BLaER1 treated with 17β-estradiol and CSF1 and Interleukin-3, amounts not matched to agents 10 nM and 100 nM (cell line): ENCODE measurements around the gene PSMB8.

Source experiments
- H3K27ac ChIP-seq, 11 experiments: shearing (Covaris generic); formaldehyde crosslinking; 2 replicates each; pipeline ENCODE4 v1.8.1; 2022
- H3K27me3 ChIP-seq, 11 experiments: shearing (Covaris generic); formaldehyde crosslinking; 2 replicates each; pipeline ENCODE4 v1.8.1; 2022
- H3K36me3 ChIP-seq, 11 experiments: shearing (Covaris generic); formaldehyde crosslinking; 2 replicates each; pipeline ENCODE4 v1.8.1; 2022
- H3K4me1 ChIP-seq, 10 experiments: shearing (Covaris generic); formaldehyde crosslinking; 2 replicates each; pipeline ENCODE4 v1.8.1; 2022
- H3K4me2 ChIP-seq, 11 experiments: shearing (Covaris generic); formaldehyde crosslinking; 2 replicates each; pipeline ENCODE4 v1.8.1; 2022
- H3K4me3 ChIP-seq, 10 experiments: shearing (Covaris generic); formaldehyde crosslinking; 2 replicates each; pipeline ENCODE4 v1.8.1; 2022
- H3K9ac ChIP-seq, 11 experiments: shearing (Covaris generic); formaldehyde crosslinking; 2 replicates each; pipeline ENCODE4 v1.8.1; 2022
- H3K9me3 ChIP-seq, 11 experiments: shearing (Covaris generic); formaldehyde crosslinking; replicated peaks in 1 of 11; 2 replicates each; pipeline ENCODE4 v1.8.1; 2022
- H4K20me1 ChIP-seq, 11 experiments: shearing (Covaris generic); formaldehyde crosslinking; 2 replicates each; pipeline ENCODE4 v1.8.1; 2022
- Cebpa-rat ChIP-seq, 11 experiments: shearing (Covaris generic); IDR thresholded peaks; 2 replicates each; pipeline ENCODE4 v1.8.1; 2022

Gene PSMB8

DNA sequence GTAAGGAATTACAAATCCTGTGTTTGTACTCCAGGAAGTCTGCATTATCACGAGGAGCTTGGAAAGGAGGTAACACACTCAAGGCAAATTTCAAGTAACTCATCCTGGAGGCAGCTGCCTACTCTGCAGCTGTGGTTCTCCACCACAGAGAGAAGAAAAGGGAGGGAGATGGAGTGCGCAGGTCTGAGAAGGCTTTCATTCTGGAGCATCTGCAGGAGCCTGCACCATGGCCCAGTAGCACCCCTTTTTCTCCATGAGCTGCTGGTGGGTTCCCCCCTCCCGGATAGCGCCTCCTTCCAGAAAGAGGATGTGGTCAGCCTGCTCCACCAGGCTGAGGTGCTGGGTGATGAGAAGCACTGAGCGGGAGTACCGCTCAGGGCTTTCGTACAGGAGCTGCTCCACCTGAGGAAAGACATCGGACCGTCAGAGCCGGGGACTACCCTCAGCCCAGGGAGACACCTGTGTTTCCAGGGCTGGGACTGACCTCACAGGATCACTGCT lies 1.6 kb upstream of the PSMB8 start:
- Histone ChIP-seq H3K9me3 (no peaks in the 10 kb centered on the region; a peak in 3 of 22 replicates), H3K27me3 (no peaks in the 10 kb centered on the region), H3K4me1 (peaks cover 46 to 67% (median 58%) of the 10 kb centered on the region in 10 experiments), H3K27ac (peak overlapping the region in 10 of 11 experiments; percentile 87 to 99 (median 96); a peak in 19 of 22 replicates), H3K9ac (peak overlapping the region; percentile 86 to 97 (median 92); a peak in 21 of 22 replicates), H3K4me2 (peak overlapping the region; percentile 81 to 97 (median 92)), H3K36me3 (peaks cover 60 to 73% (median 63%) of the 10 kb centered on the region in 11 experiments), H4K20me1 (peaks cover 0 to 24% (median 14%) of the 10 kb centered on the region in 11 experiments; a peak in 11 of 22 replicates), H3K4me3 (peak overlapping the region; percentile 71 to 90 (median 84))
- TF ChIP-seq Cebpa-rat (IDR thresholded peaks at IDR 0.05), result no peak

- H3K4me3 ChIP-seq, result peak overlapping the region; percentile 71 to 90 (median 84)
- no peaks in the 10 kb centered on the region; a peak in 3 of 22 replicates for H3K9me3 ChIP-seq
- peak overlapping the region; percentile 86 to 97 (median 92); a peak in 21 of 22 replicates for H3K9ac ChIP-seq
- peak overlapping the region; percentile 81 to 97 (median 92) for H3K4me2 ChIP-seq
- H3K36me3 ChIP-seq, result peaks cover 55 to 71% (median 58%) of the 10 kb centered on the region in 11 experiments
- H3K27me3 ChIP-seq, result no peaks in the 10 kb centered on the region
- H3K4me1 ChIP-seq, result peaks cover 48 to 73% (median 60%) of the 10 kb centered on the region in 10 experiments
- H4K20me1 ChIP-seq, result peaks cover 0 to 24% (median 14%) of the 10 kb centered on the region in 11 experiments; a peak in 11 of 22 replicates
- no peak for TF ChIP-seq Cebpa-rat (IDR thresholded peaks at IDR 0.05)
- peak overlapping the region; percentile 87 to 99 (median 96); a peak in 21 of 22 replicates for H3K27ac ChIP-seq
Observed at GRCh38 chr6:32844839-32845383, 1.1 kb upstream of the PSMB8 start.

DNA sequence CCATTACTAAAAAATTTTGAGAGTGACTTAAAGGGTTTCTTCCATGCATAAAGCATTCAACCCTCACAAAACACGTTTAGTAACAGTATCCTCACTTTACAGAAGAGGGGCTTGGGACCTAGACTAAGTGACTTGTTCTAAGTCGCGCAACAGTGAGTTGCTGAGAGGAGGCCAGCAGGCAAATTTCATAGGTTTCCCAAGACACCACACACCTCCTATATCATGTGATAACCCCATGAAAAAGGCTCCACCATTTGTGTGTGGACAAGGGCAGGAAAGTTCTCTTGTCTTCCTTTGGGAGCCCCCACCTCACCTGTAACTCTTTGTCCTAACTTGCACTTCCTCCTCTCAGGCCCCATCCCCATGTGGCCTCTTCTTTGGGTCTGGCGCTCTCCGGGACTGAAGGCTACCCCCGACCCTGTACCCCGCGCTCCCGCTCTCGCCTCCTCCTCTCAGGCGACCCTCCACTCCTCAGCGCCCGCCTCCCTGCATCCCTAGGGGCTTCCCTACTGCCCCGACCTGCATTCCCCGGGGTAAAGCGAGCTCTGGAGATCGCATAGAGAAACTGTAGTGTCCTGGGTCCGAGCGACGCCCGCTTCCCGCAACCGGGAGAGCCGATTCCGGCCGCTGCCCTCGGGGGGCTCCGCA lies 392 bp downstream of the PSMB8 start:
- Histone ChIP-seq H3K4me3 (peak overlapping the region; percentile 71 to 90 (median 84)), H4K20me1 (peaks cover 0 to 24% (median 14%) of the 10 kb centered on the region in 11 experiments; a peak in 11 of 22 replicates), H3K27ac (peak overlapping the region; percentile 87 to 99 (median 96)), H3K4me2 (peak overlapping the region; percentile 81 to 97 (median 92)), H3K9me3 (no peaks in the 10 kb centered on the region; a peak in 3 of 22 replicates), H3K9ac (peak overlapping the region; percentile 86 to 97 (median 92)), H3K27me3 (no peaks in the 10 kb centered on the region), H3K4me1 (peaks cover 55 to 84% (median 70%) of the 10 kb centered on the region in 10 experiments), H3K36me3 (peaks cover 41 to 56% (median 44%) of the 10 kb centered on the region in 11 experiments)
- no peak for TF ChIP-seq Cebpa-rat (IDR thresholded peaks at IDR 0.05)

GRCh38 chr6:32842690-32843089 lies 1.2 kb downstream of the PSMB8 start:
- no peak for TF ChIP-seq Cebpa-rat (IDR thresholded peaks at IDR 0.05)
- H3K27ac ChIP-seq, result peak overlapping the region in 9 of 11 experiments; percentile 90 to 99 (median 96); a peak in 12 of 22 replicates

DNA sequence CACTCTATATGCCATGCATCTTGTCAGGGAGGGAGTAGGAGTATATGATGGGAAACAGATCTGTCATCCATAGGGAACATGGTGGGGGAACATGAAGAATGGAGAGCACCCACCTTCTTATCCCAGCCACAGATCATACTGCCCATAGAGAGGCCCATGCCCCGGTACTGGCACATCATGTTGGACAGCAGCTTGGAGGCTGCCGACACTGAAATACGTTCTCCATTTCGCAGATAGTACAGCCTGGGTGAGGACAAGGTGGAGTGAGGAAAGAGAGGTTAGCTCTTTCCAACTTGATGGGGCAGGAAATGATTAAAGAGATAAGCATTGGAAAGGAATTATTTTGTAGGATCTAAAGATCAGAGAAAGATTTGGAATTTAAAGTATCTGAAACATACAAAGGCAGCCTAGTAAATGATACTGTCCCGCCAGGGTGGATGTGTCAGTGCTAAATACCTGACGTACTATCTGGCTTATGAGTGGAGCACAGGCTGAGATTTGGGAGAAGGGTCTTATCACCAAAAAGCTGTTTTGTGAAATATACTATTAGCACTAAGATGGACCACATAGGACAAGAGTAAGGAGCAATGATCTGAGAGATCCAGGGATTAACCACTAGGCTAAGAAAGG lies 1.7 kb downstream of the PSMB8 start:
- peak overlapping the region in 2 of 11 experiments; percentile 94 to 96; a peak in 4 of 22 replicates for H3K27ac ChIP-seq
- peak overlapping the region; percentile 81 to 97 (median 92) for H3K4me2 ChIP-seq
- H3K9ac ChIP-seq, result peak overlapping the region in 4 of 11 experiments; percentile 89 to 97 (median 94); a peak in 7 of 22 replicates
- H4K20me1 ChIP-seq, result peaks cover 0 to 18% (median 14%) of the 10 kb centered on the region in 11 experiments; a peak in 11 of 22 replicates
- H3K4me1 ChIP-seq, result peaks cover 64 to 83% (median 76%) of the 10 kb centered on the region in 10 experiments
- no peak for TF ChIP-seq Cebpa-rat (IDR thresholded peaks at IDR 0.05)
- H3K27me3 ChIP-seq, result no peaks in the 10 kb centered on the region
- H3K9me3 ChIP-seq, result no peaks in the 10 kb centered on the region
- peak overlapping the region in 7 of 10 experiments; percentile 71 to 90 (median 84); a peak in 11 of 20 replicates for H3K4me3 ChIP-seq
- H3K36me3 ChIP-seq, result peaks cover 27 to 43% (median 31%) of the 10 kb centered on the region in 11 experiments

More at GRCh38 chr6:32842690-32843089, 1.2 kb downstream of the PSMB8 start:
- H3K4me2 ChIP-seq, result peak overlapping the region; percentile 81 to 97 (median 92)
- H3K4me1 ChIP-seq, result peaks cover 58 to 83% (median 73%) of the 10 kb centered on the region in 10 experiments
- H4K20me1 ChIP-seq, result peaks cover 0 to 21% (median 14%) of the 10 kb centered on the region in 11 experiments; a peak in 11 of 22 replicates
- H3K4me3 ChIP-seq, result peak overlapping the region; percentile 71 to 90 (median 84)
- H3K9me3 ChIP-seq, result no peaks in the 10 kb centered on the region
- peak overlapping the region; percentile 19 to 97 (median 92); a peak in 20 of 22 replicates for H3K9ac ChIP-seq
- H3K36me3 ChIP-seq, result peaks cover 33 to 49% (median 37%) of the 10 kb centered on the region in 11 experiments
- H3K27me3 ChIP-seq, result no peaks in the 10 kb centered on the region

DNA sequence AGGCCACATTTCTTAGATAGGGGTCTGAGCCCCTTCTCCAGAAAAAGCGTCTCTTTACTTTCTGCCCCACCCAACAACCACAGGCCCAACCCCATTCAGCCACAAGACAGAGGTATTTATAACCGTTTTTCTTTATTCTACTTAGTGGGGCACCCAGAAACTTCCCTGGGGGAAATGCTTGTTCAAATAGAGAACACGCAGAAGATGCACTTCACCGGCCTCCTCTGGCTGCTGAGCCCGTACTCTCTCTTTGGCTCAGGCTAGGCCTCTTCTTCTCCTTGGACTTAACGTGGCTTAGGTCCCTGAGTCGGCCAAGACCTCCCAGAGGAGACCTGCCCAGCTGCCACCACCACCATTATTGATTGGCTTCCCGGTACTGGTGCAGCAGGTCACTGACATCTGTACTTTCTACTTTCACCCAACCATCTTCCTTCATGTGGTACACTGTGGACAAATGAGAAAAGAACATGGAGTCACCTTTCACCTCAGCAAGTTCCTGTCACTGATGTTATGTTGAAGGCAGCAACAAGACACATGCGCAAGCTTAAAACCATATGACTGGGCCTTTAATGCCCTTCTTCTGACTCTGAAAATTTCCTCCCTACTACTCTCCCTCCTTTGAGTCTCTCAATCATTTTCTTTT lies 3.1 kb downstream of the PSMB8 start:
- Histone ChIP-seq H3K4me1 (peaks cover 58 to 83% (median 76%) of the 10 kb centered on the region in 10 experiments), H3K27me3 (no peaks in the 10 kb centered on the region), H4K20me1 (peaks cover 0 to 6% (median 2%) of the 10 kb centered on the region in 11 experiments; a peak in 9 of 22 replicates), H3K9ac (peak overlapping the region in 5 of 11 experiments; percentile 4 to 48 (median 26); a peak in 4 of 22 replicates), H3K9me3 (no peaks in the 10 kb centered on the region), H3K36me3 (peaks cover 19 to 41% (median 24%) of the 10 kb centered on the region in 11 experiments; a peak in 21 of 22 replicates), H3K4me3 (peak overlapping the region in 2 of 10 experiments; percentile 3 to 9; a peak in 2 of 20 replicates), H3K27ac (peak overlapping the region in 7 of 11 experiments; percentile 4 to 83 (median 27); a peak in 8 of 22 replicates), H3K4me2 (peak overlapping the region; percentile 22 to 97 (median 92))
- TF ChIP-seq Cebpa-rat (IDR thresholded peaks at IDR 0.05), result no peak

- TF ChIP-seq Cebpa-rat (IDR thresholded peaks at IDR 0.05), result no peak
- peak overlapping the region in 6 of 11 experiments; percentile 35 to 87 (median 84); a peak in 7 of 22 replicates for H3K27ac ChIP-seq
- H3K27me3 ChIP-seq, result no peaks in the 10 kb centered on the region
- peaks cover 31 to 53% (median 37%) of the 10 kb centered on the region in 11 experiments for H3K36me3 ChIP-seq
- peak overlapping the region in 3 of 11 experiments; percentile 17 to 89 (median 86); a peak in 5 of 22 replicates for H3K9ac ChIP-seq
- no peaks in the 10 kb centered on the region for H4K20me1 ChIP-seq
- no peak overlapping the region for H3K4me3 ChIP-seq
- H3K4me2 ChIP-seq, result peak overlapping the region; percentile 1 to 97 (median 33); a peak in 11 of 22 replicates
- no peaks in the 10 kb centered on the region for H3K9me3 ChIP-seq
- H3K4me1 ChIP-seq, result peaks cover 49 to 77% (median 69%) of the 10 kb centered on the region in 10 experiments
Observed at GRCh38 chr6:32839356-32839755, 4.5 kb downstream of the PSMB8 start.
